Measurements from ENCODE around the gene SLC7A14. TPM values are rescaled to one million over a fixed set of nuclear protein-coding genes. Genes with fewer than 3 reads are reported as not detected.

Gene SLC7A14
- total and polyA plus RNA-seq, 12 donors: under 0.01 TPM; not detected in 11

GRCh38 chr3:170632780-170633179 lies 46.9 kb upstream of the SLC7A14 start:
- no peak for ATAC-seq
- no peak overlapping the region for H3K27ac ChIP-seq
- no peak overlapping the region for H3K4me3 ChIP-seq
- no peaks in the 10 kb centered on the region for H3K9me3 ChIP-seq
- 86 to 89% methylated on average over 4 of the region's 4 CpGs for WGBS, 2 donors
- H3K27me3 ChIP-seq: no peaks in the 10 kb centered on the region
- no peaks in the 10 kb centered on the region for H3K36me3 ChIP-seq
- no peak for DNase-seq
- intact Hi-C loops (cut with DNase I): no loop called here
- H3K4me1 ChIP-seq: no peaks in the 10 kb centered on the region
- TF ChIP-seq CTCF (IDR thresholded peaks at IDR 0.05): no peak

- no peak for ATAC-seq
- 94 to 95% methylated on average over 7 of the region's 7 CpGs for WGBS, 2 donors
- TF ChIP-seq CTCF (IDR thresholded peaks at IDR 0.05): no peak
These were observed 46.0 kb upstream of the SLC7A14 start for GRCh38 chr3:170631755-170632488.

GRCh38 chr3:170623524-170623923 lies 37.6 kb upstream of the SLC7A14 start:
- H3K27me3 ChIP-seq: no peaks in the 10 kb centered on the region
- no peaks in the 10 kb centered on the region for H3K36me3 ChIP-seq
- H3K9me3 ChIP-seq: peaks cover 0 to 5% (median 0%) of the 10 kb centered on the region in 11 donors
- WGBS, 2 donors: 30 to 67% methylated on average over 1 of the region's 1 CpG
- no peak for DNase-seq
- TF ChIP-seq CTCF (IDR thresholded peaks at IDR 0.05): no peak
- intact Hi-C loops (cut with DNase I): no loop called here
- peak in 1 of 8 donors; percentile 11 for ATAC-seq
- no peak overlapping the region for H3K4me3 ChIP-seq
- peak overlapping the region in 1 of 10 donors; percentile 1 for H3K27ac ChIP-seq
- peaks cover 5 to 20% (median 10%) of the 10 kb centered on the region in 9 donors for H3K4me1 ChIP-seq

More at GRCh38 chr3:170631755-170632488, 46.0 kb upstream of the SLC7A14 start:
- no peaks in the 10 kb centered on the region for H3K27me3 ChIP-seq
- no peaks in the 10 kb centered on the region for H3K9me3 ChIP-seq
- H3K27ac ChIP-seq: no peak overlapping the region
- no peaks in the 10 kb centered on the region for H3K4me1 ChIP-seq
- DNase-seq: no peak
- H3K36me3 ChIP-seq: no peaks in the 10 kb centered on the region
- H3K4me3 ChIP-seq: no peak overlapping the region
- intact Hi-C loops (cut with DNase I): no loop called here

GRCh38 chr3:170622369-170623159 lies 36.7 kb upstream of the SLC7A14 start:
- ATAC-seq: peak; percentile 80 to 96 (median 89)
- Histone ChIP-seq H3K36me3 (no peaks in the 10 kb centered on the region), H3K27me3 (no peaks in the 10 kb centered on the region), H3K27ac (peak overlapping the region in 1 of 10 donors; percentile 1), H3K4me3 (no peak overlapping the region), H3K4me1 (peaks cover 5 to 20% (median 10%) of the 10 kb centered on the region in 9 donors), H3K9me3 (peaks cover 0 to 5% (median 0%) of the 10 kb centered on the region in 11 donors)
- peak in 3 of 9 donors; percentile 27 to 33 (median 30) for TF ChIP-seq CTCF (IDR thresholded peaks at IDR 0.05)
- intact Hi-C loops (cut with DNase I): no loop called here
- DNase-seq: peak; percentile 16 to 59
- 12 to 13% methylated on average over 5 of the region's 5 CpGs for WGBS, 2 donors
